SU-DHL-6 (cell line): ENCODE measurements around the gene LRBA.

Experiments
- H2AFZ ChIP-seq: fragments of 200-600 bp; sonication (generic); 2 replicates; pipeline ENCODE4 v1.6.1; 2014; ENCODE audit warnings: low read depth, mild to moderate bottlenecking, moderate library complexity, mixed read lengths, antibody characterized with exemption, low read length; ENCODE audit not compliant: severe bottlenecking
- H3F3A ChIP-seq: fragments of 200-600 bp; shearing (Covaris generic); 2 replicates; pipeline ENCODE4 v1.6.0; 2016; ENCODE audit warnings: antibody characterized with exemption, mild to moderate bottlenecking; ENCODE audit not compliant: insufficient read depth
- H3K27ac ChIP-seq: fragments of 200-600 bp; sonication (generic); 2 replicates; pipeline ENCODE4 v1.5.1; 2016; ENCODE audit warnings: low read depth, mild to moderate bottlenecking, low read length, moderate library complexity, mixed read lengths
- H3K27me3 ChIP-seq: fragments of 200-600 bp; sonication (generic), shearing (Covaris generic); 2 replicates; pipeline ENCODE4 v1.6.0; 2014; ENCODE audit warnings: mild to moderate bottlenecking, low read length
- H3K36me3 ChIP-seq: fragments of 200-600 bp; sonication (generic); 2 replicates; pipeline ENCODE4 v1.6.1; 2014; ENCODE audit warnings: mild to moderate bottlenecking, low read length, mixed read lengths
- H3K4me2 ChIP-seq: fragments of 300-600, 200-600 bp; shearing (Covaris generic), sonication (generic); 2 replicates; pipeline ENCODE4 v1.6.0; 2014; ENCODE audit warnings: low read length, low read depth, mild to moderate bottlenecking; ENCODE audit not compliant: poor library complexity, severe bottlenecking
- H3K4me3 ChIP-seq: fragments of 200-600 bp; sonication (generic); 2 replicates; pipeline ENCODE4 v1.5.1; 2014; ENCODE audit warnings: antibody characterized with exemption, low read length, mild to moderate bottlenecking, mixed read lengths; ENCODE audit not compliant: insufficient read depth, poor library complexity, severe bottlenecking
- H3K79me2 ChIP-seq: fragments of 200-600 bp; sonication (generic); 2 replicates; pipeline ENCODE4 v1.6.1; 2014; ENCODE audit warnings: mild to moderate bottlenecking, low read length, moderate library complexity; ENCODE audit not compliant: insufficient read depth
- H3K9ac ChIP-seq: fragments of 200-600 bp; sonication (generic); 2 replicates; pipeline ENCODE4 v1.7.0; 2014; ENCODE audit warnings: mild to moderate bottlenecking, low read length
- H3K9me2 ChIP-seq: fragments of 200-600 bp; sonication (generic); replicated peaks from 2 replicates; pipeline ENCODE4 v1.6.1; 2014; ENCODE audit warnings: low read length; ENCODE audit not compliant: insufficient read depth
- H3K9me3 ChIP-seq: fragments of 200-600 bp; sonication (generic); 2 replicates; pipeline ENCODE4 v1.6.1; 2014; ENCODE audit warnings: low read length, mixed read lengths; ENCODE audit not compliant: insufficient read depth
- H4K20me1 ChIP-seq: fragments of 200-600 bp; sonication (generic); 2 replicates; pipeline ENCODE4 v1.6.1; 2014; ENCODE audit warnings: low read depth, mild to moderate bottlenecking, antibody characterized with exemption, low read length, moderate library complexity, mixed read lengths
- CTCF ChIP-seq: fragments of 200-600 bp; sonication (generic); IDR thresholded peaks from one replicate; pipeline ENCODE4 v1.5.1; 2017; ENCODE audit warnings: antibody characterized with exemption, mild to moderate bottlenecking, low read length, moderate library complexity; ENCODE audit not compliant: insufficient read depth, poor library complexity, severe bottlenecking
- EZH2phosphoT487 ChIP-seq: fragments of 200-600 bp; sonication (generic), shearing (Covaris generic); conservative IDR thresholded peaks from 2 replicates; pipeline ENCODE4 v1.6.1; 2018; ENCODE audit warnings: mild to moderate bottlenecking, antibody characterized with exemption, low read length, moderate library complexity, mixed read lengths

LRBA gene

GRCh38 chr4:151025759-151026158, 10.7 kb upstream of the LRBA start:
- H3K4me2 ChIP-seq = no peak overlapping the region
- H3K4me3 ChIP-seq = no peak overlapping the region
- H3F3A ChIP-seq = no peaks in the 10 kb centered on the region
- no peaks in the 10 kb centered on the region for H3K27me3 ChIP-seq
- no peaks in the 10 kb centered on the region for H3K79me2 ChIP-seq
- H3K27ac ChIP-seq = no peak overlapping the region
- no peak overlapping the region for H2AFZ ChIP-seq
- H3K36me3 ChIP-seq = no peaks in the 10 kb centered on the region
- no peaks in the 10 kb centered on the region for H3K9me2 ChIP-seq
- no peak overlapping the region for H3K9ac ChIP-seq
- no peaks in the 10 kb centered on the region for H3K9me3 ChIP-seq
- TF ChIP-seq CTCF = no peak
- TF ChIP-seq EZH2phosphoT487 = no peak
- H4K20me1 ChIP-seq = no peaks in the 10 kb centered on the region

- H3K9ac ChIP-seq = no peak overlapping the region
- H2AFZ ChIP-seq = no peak overlapping the region
- no peak overlapping the region for H3K4me2 ChIP-seq
Observed at GRCh38 chr4:151022586-151022985, 7.5 kb upstream of the LRBA start.

GRCh38 chr4:151021637-151022334, 6.7 kb upstream of the LRBA start:
- no peaks in the 10 kb centered on the region for H3K9me2 ChIP-seq
- no peak overlapping the region for H3K4me3 ChIP-seq
- no peaks in the 10 kb centered on the region for H3K27me3 ChIP-seq
- H4K20me1 ChIP-seq = no peaks in the 10 kb centered on the region
- H3K9ac ChIP-seq = no peak overlapping the region
- TF ChIP-seq EZH2phosphoT487 (no peak), CTCF (no peak)
- no peaks in the 10 kb centered on the region for H3K79me2 ChIP-seq
- H3K9me3 ChIP-seq = no peaks in the 10 kb centered on the region
- no peaks in the 10 kb centered on the region for H3F3A ChIP-seq
- H3K4me2 ChIP-seq = no peak overlapping the region
- no peak overlapping the region for H2AFZ ChIP-seq
- H3K27ac ChIP-seq = no peak overlapping the region
- no peaks in the 10 kb centered on the region for H3K36me3 ChIP-seq

More at GRCh38 chr4:151022586-151022985, 7.5 kb upstream of the LRBA start:
- no peaks in the 10 kb centered on the region for H3K9me3 ChIP-seq
- H3K36me3 ChIP-seq = no peaks in the 10 kb centered on the region
- H4K20me1 ChIP-seq = no peaks in the 10 kb centered on the region
- no peak for TF ChIP-seq CTCF
- H3K27me3 ChIP-seq = no peaks in the 10 kb centered on the region
- no peaks in the 10 kb centered on the region for H3F3A ChIP-seq
- no peaks in the 10 kb centered on the region for H3K9me2 ChIP-seq
- H3K4me3 ChIP-seq = no peak overlapping the region
- H3K27ac ChIP-seq = no peak overlapping the region
- H3K79me2 ChIP-seq = no peaks in the 10 kb centered on the region
